ENCODE results near the gene SURF1. TPM values are rescaled to one million over a fixed set of nuclear protein-coding genes. Genes with fewer than 3 reads are reported as not detected.

The SURF1 gene
- total RNA-seq, 1 donor from 2014 or later: 42.9 TPM

- DNase-seq (ENCODE audit: low spot score, unreplicated experiment): no peak
- H3K36me3 Mint-ChIP-seq (ENCODE audit: insufficient read depth): no peaks in the 10 kb centered on the region
- H3K9me3 Mint-ChIP-seq (ENCODE audit: low read depth): no peaks in the 10 kb centered on the region
- H3K27me3 Mint-ChIP-seq: peaks cover 23% of the 10 kb centered on the region
- H3K27ac Mint-ChIP-seq: no peak overlapping the region
- H3K4me1 Mint-ChIP-seq (ENCODE audit: low read depth): peaks cover 5% of the 10 kb centered on the region
- H3K4me3 Mint-ChIP-seq (ENCODE audit: low read depth): no peak overlapping the region
- no peak for TF ChIP-seq CTCF (IDR thresholded peaks at IDR 0.05; ENCODE audit: unreplicated experiment)
These were observed 52.8 kb downstream of the SURF1 start for GRCh38 chr9:133303266-133304157.

Other genes starting within 250 kb of the SURF1 start
- 82.3 and 84.6 TPM in 2 replicates for gene RALGDS, start 235.2 kb downstream of the SURF1 start, total RNA-seq
- gene GBGT1, start 192.6 kb downstream of the SURF1 start, total RNA-seq: 5.2 and 7.3 TPM in 2 replicates
- gene OBP2B, start 147.2 kb downstream of the SURF1 start, total RNA-seq: not detected in 2 replicates
- 9.3 and 10.3 TPM in 2 replicates for gene ABO, start 81.3 kb downstream of the SURF1 start, total RNA-seq
- 21.3 and 23.1 TPM in 2 replicates for gene SURF6, start 20.3 kb downstream of the SURF1 start, total RNA-seq
- gene MED22, start 8.4 kb downstream of the SURF1 start, total RNA-seq: 48.4 and 49.2 TPM in 2 replicates
- gene RPL7A, start 8.3 kb downstream of the SURF1 start, total RNA-seq: 2,045 and 2,098 TPM in 2 replicates
- 15.8 and 19.8 TPM in 2 replicates for gene SURF2, start 63 bp upstream of the SURF1 start, total RNA-seq
- gene SURF4, start 19.6 kb upstream of the SURF1 start, total RNA-seq: 120 and 122 TPM in 2 replicates
- gene STKLD1, start 19.9 kb upstream of the SURF1 start, total RNA-seq: 3.8 and 4.0 TPM in 2 replicates
- 30.3 and 30.9 TPM in 2 replicates for gene REXO4, start 61.5 kb upstream of the SURF1 start, total RNA-seq
- 16.0 and 17.8 TPM in 2 replicates for gene ADAMTS13, start 65.9 kb upstream of the SURF1 start, total RNA-seq
- 55.6 and 56.2 TPM in 2 replicates for gene CACFD1, start 103.5 kb upstream of the SURF1 start, total RNA-seq
- gene SLC2A6, start 122.6 kb upstream of the SURF1 start, total RNA-seq: 4.7 and 5.2 TPM in 2 replicates
- gene MYMK, start 168.5 kb upstream of the SURF1 start, total RNA-seq: not detected in 2 replicates
- 0.07 and 0.14 TPM in 2 replicates for gene ADAMTSL2, start 178.2 kb upstream of the SURF1 start, total RNA-seq